Measurements from ENCODE around the gene TEX28.
"Not testable (repeated sequence)": the region's sequence is repeated elsewhere in the genome, so short reads cannot be mapped to it uniquely, and the experiment has no call there.

Gene TEX28

GRCh38 chrX:154294791-154295574 is at the start of gene TEX28:
TSS of gene TEX28 (minus strand) at chrX:154295124. CDS start at chrX:154292117, 3,007 bp downstream.
- H3K27me3 ChIP-seq (ENCODE audit: insufficient read depth, low read length) = no peaks in the 10 kb centered on the region
- H3K4me3 ChIP-seq (ENCODE audit: low read length) = no peak within 1 kb of the TSS
- no peaks in the 10 kb centered on the region for H3K36me3 ChIP-seq (ENCODE audit: insufficient read depth, low read depth, low read length)
- no peak within 1 kb of the TSS for H3K9ac ChIP-seq (ENCODE audit: low read depth, low read length)
- H3K9me3 ChIP-seq (ENCODE audit: insufficient read depth, low read depth, low read length) = no peaks in the 10 kb centered on the region
- no peak within 1 kb of the TSS for H3K27ac ChIP-seq (ENCODE audit: low read length)
- H3K4me1 ChIP-seq (ENCODE audit: insufficient read depth, low read length) = no peaks in the 10 kb centered on the region

- H3K9ac ChIP-seq (ENCODE audit: low read depth, low read length); H3K27me3 ChIP-seq (ENCODE audit: insufficient read depth, low read length); H3K36me3 ChIP-seq (ENCODE audit: insufficient read depth, low read depth, low read length); H3K4me3 ChIP-seq (ENCODE audit: low read length); H3K27ac ChIP-seq (ENCODE audit: low read length); H3K4me1 ChIP-seq (ENCODE audit: insufficient read depth, low read length); H3K9me3 ChIP-seq (ENCODE audit: insufficient read depth, low read depth, low read length): not testable (repeated sequence)
These were observed 48.7 kb upstream of the TEX28 start for GRCh38 chrX:154343620-154344019.

- not testable (repeated sequence) for H3K27me3 ChIP-seq (ENCODE audit: insufficient read depth, low read length); H3K27ac ChIP-seq (ENCODE audit: low read length); H3K4me3 ChIP-seq (ENCODE audit: low read length); H3K9ac ChIP-seq (ENCODE audit: low read depth, low read length); H3K9me3 ChIP-seq (ENCODE audit: insufficient read depth, low read depth, low read length); H3K4me1 ChIP-seq (ENCODE audit: insufficient read depth, low read length); H3K36me3 ChIP-seq (ENCODE audit: insufficient read depth, low read depth, low read length)
These were observed 48.1 kb upstream of the TEX28 start for GRCh38 chrX:154343063-154343462.

GRCh38 chrX:154341399-154342298 is 46.7 kb upstream of the TEX28 start:
- not testable (repeated sequence) for H3K27me3 ChIP-seq (ENCODE audit: insufficient read depth, low read length); H3K36me3 ChIP-seq (ENCODE audit: insufficient read depth, low read depth, low read length); H3K4me1 ChIP-seq (ENCODE audit: insufficient read depth, low read length); H3K9me3 ChIP-seq (ENCODE audit: insufficient read depth, low read depth, low read length); H3K4me3 ChIP-seq (ENCODE audit: low read length); H3K9ac ChIP-seq (ENCODE audit: low read depth, low read length); H3K27ac ChIP-seq (ENCODE audit: low read length)

- no peaks in the 10 kb centered on the region for H3K36me3 ChIP-seq (ENCODE audit: insufficient read depth, low read depth, low read length)
- H3K9ac ChIP-seq (ENCODE audit: low read depth, low read length) = no peak overlapping the region
- H3K4me1 ChIP-seq (ENCODE audit: insufficient read depth, low read length) = no peaks in the 10 kb centered on the region
- H3K27me3 ChIP-seq (ENCODE audit: insufficient read depth, low read length) = no peaks in the 10 kb centered on the region
- no peak overlapping the region for H3K27ac ChIP-seq (ENCODE audit: low read length)
- no peaks in the 10 kb centered on the region for H3K9me3 ChIP-seq (ENCODE audit: insufficient read depth, low read depth, low read length)
- H3K4me3 ChIP-seq (ENCODE audit: low read length) = no peak overlapping the region
These were observed 39.6 kb upstream of the TEX28 start for GRCh38 chrX:154334496-154334895.

GRCh38 chrX:154333837-154334271 is 38.9 kb upstream of the TEX28 start:
- H3K4me3 ChIP-seq (ENCODE audit: low read length) = no peak overlapping the region
- H3K9ac ChIP-seq (ENCODE audit: low read depth, low read length) = no peak overlapping the region
- H3K27me3 ChIP-seq (ENCODE audit: insufficient read depth, low read length) = no peaks in the 10 kb centered on the region; the same call in 1 of the 2 replicates
- no peaks in the 10 kb centered on the region for H3K4me1 ChIP-seq (ENCODE audit: insufficient read depth, low read length)
- no peaks in the 10 kb centered on the region for H3K36me3 ChIP-seq (ENCODE audit: insufficient read depth, low read depth, low read length)
- H3K9me3 ChIP-seq (ENCODE audit: insufficient read depth, low read depth, low read length) = no peaks in the 10 kb centered on the region
- H3K27ac ChIP-seq (ENCODE audit: low read length) = no peak overlapping the region

- Histone ChIP-seq H3K36me3 (ENCODE audit: insufficient read depth, low read depth, low read length) (no peaks in the 10 kb centered on the region), H3K9me3 (ENCODE audit: insufficient read depth, low read depth, low read length) (no peaks in the 10 kb centered on the region), H3K27ac (ENCODE audit: low read length) (no peak overlapping the region), H3K9ac (ENCODE audit: low read depth, low read length) (no peak overlapping the region), H3K4me1 (ENCODE audit: insufficient read depth, low read length) (no peaks in the 10 kb centered on the region), H3K27me3 (ENCODE audit: insufficient read depth, low read length) (no peaks in the 10 kb centered on the region; the same call in 1 of the 2 replicates), H3K4me3 (ENCODE audit: low read length) (no peak overlapping the region)
These were observed 38.2 kb upstream of the TEX28 start for GRCh38 chrX:154333116-154333515.

GRCh38 chrX:154332561-154332960 is 37.6 kb upstream of the TEX28 start:
- no peak overlapping the region for H3K27ac ChIP-seq (ENCODE audit: low read length)
- H3K4me1 ChIP-seq (ENCODE audit: insufficient read depth, low read length) = no peaks in the 10 kb centered on the region
- no peaks in the 10 kb centered on the region for H3K9me3 ChIP-seq (ENCODE audit: insufficient read depth, low read depth, low read length)
- no peak overlapping the region for H3K9ac ChIP-seq (ENCODE audit: low read depth, low read length)
- H3K36me3 ChIP-seq (ENCODE audit: insufficient read depth, low read depth, low read length) = no peaks in the 10 kb centered on the region
- H3K27me3 ChIP-seq (ENCODE audit: insufficient read depth, low read length) = no peaks in the 10 kb centered on the region; the same call in 1 of the 2 replicates
- no peak overlapping the region for H3K4me3 ChIP-seq (ENCODE audit: low read length)

- H3K27me3 ChIP-seq (ENCODE audit: insufficient read depth, low read length) = no peaks in the 10 kb centered on the region; the same call in 1 of the 2 replicates
- H3K36me3 ChIP-seq (ENCODE audit: insufficient read depth, low read depth, low read length) = no peaks in the 10 kb centered on the region
- no peak overlapping the region for H3K4me3 ChIP-seq (ENCODE audit: low read length)
- H3K9ac ChIP-seq (ENCODE audit: low read depth, low read length) = no peak overlapping the region
- no peak overlapping the region for H3K27ac ChIP-seq (ENCODE audit: low read length)
- no peaks in the 10 kb centered on the region for H3K9me3 ChIP-seq (ENCODE audit: insufficient read depth, low read depth, low read length)
- H3K4me1 ChIP-seq (ENCODE audit: insufficient read depth, low read length) = no peaks in the 10 kb centered on the region
These were observed 34.4 kb upstream of the TEX28 start for GRCh38 chrX:154329294-154329693.

- H3K4me1 ChIP-seq (ENCODE audit: insufficient read depth, low read length) = no peaks in the 10 kb centered on the region
- no peaks in the 10 kb centered on the region for H3K36me3 ChIP-seq (ENCODE audit: insufficient read depth, low read depth, low read length)
- no peak overlapping the region for H3K27ac ChIP-seq (ENCODE audit: low read length)
- H3K9me3 ChIP-seq (ENCODE audit: insufficient read depth, low read depth, low read length) = no peaks in the 10 kb centered on the region
- no peak overlapping the region for H3K4me3 ChIP-seq (ENCODE audit: low read length)
- no peak overlapping the region for H3K9ac ChIP-seq (ENCODE audit: low read depth, low read length)
- no peaks in the 10 kb centered on the region; the same call in 1 of the 2 replicates for H3K27me3 ChIP-seq (ENCODE audit: insufficient read depth, low read length)
These were observed 33.7 kb upstream of the TEX28 start for GRCh38 chrX:154328646-154329045.

GRCh38 chrX:154327038-154327820 is 32.3 kb upstream of the TEX28 start:
- no peak overlapping the region for H3K9ac ChIP-seq (ENCODE audit: low read depth, low read length)
- H3K4me3 ChIP-seq (ENCODE audit: low read length) = no peak overlapping the region
- H3K27me3 ChIP-seq (ENCODE audit: insufficient read depth, low read length) = no peaks in the 10 kb centered on the region; the same call in 1 of the 2 replicates
- H3K9me3 ChIP-seq (ENCODE audit: insufficient read depth, low read depth, low read length) = no peaks in the 10 kb centered on the region
- H3K4me1 ChIP-seq (ENCODE audit: insufficient read depth, low read length) = no peaks in the 10 kb centered on the region
- no peak overlapping the region for H3K27ac ChIP-seq (ENCODE audit: low read length)
- no peaks in the 10 kb centered on the region for H3K36me3 ChIP-seq (ENCODE audit: insufficient read depth, low read depth, low read length)

All from iPS-20b (cell line).